GM12873 (cell line): ENCODE data around the gene UBE2E2.

Source experiments
- TF ChIP-seq, protein P1 (sequence below): IDR thresholded peaks from 2 replicates; pipeline ENCODE4 v1.5.1; 2012; ENCODE audit warnings: low read depth, mild to moderate bottlenecking, moderate library complexity, low read length, control low read depth; ENCODE audit not compliant: insufficient read depth; ENCODE audit errors: missing control alignments

UBE2E2 gene

DNA sequence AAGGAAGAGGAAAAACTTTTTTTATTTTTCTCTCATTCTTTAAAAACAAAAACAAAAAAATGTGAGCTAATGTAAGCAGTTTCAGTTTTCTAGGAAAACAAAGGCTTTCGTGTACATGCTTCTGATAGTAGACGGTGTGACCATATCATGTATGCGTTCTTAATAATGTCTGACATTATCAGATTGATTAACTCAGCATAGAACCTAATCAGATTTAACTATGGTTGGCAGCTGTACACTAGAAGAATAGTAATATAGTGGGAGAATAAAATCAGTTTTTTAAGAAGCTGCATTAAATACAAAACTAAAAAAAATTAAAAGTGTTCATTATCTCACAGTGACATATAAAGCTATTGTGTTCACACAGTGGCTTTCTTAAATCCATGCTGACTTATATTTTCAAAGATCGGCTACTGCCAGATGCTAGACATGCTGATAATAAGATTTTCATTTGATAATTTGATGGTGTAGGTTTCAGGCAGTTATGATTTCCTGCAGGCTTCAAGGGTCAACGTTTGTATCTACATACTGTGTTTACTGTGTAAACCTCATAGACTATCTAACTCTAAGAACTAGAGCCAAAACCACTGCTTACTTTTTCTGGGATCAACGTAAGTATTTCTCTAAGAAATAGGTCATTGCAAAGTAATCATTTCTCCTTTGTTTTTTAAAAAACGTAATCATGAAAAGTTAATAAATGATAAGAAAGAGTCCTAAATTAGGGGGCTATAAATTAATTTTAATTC, 74.0 kb downstream of the UBE2E2 start:
- TF ChIP-seq, protein P1, sequence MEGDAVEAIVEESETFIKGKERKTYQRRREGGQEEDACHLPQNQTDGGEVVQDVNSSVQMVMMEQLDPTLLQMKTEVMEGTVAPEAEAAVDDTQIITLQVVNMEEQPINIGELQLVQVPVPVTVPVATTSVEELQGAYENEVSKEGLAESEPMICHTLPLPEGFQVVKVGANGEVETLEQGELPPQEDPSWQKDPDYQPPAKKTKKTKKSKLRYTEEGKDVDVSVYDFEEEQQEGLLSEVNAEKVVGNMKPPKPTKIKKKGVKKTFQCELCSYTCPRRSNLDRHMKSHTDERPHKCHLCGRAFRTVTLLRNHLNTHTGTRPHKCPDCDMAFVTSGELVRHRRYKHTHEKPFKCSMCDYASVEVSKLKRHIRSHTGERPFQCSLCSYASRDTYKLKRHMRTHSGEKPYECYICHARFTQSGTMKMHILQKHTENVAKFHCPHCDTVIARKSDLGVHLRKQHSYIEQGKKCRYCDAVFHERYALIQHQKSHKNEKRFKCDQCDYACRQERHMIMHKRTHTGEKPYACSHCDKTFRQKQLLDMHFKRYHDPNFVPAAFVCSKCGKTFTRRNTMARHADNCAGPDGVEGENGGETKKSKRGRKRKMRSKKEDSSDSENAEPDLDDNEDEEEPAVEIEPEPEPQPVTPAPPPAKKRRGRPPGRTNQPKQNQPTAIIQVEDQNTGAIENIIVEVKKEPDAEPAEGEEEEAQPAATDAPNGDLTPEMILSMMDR: no peak

DNA sequence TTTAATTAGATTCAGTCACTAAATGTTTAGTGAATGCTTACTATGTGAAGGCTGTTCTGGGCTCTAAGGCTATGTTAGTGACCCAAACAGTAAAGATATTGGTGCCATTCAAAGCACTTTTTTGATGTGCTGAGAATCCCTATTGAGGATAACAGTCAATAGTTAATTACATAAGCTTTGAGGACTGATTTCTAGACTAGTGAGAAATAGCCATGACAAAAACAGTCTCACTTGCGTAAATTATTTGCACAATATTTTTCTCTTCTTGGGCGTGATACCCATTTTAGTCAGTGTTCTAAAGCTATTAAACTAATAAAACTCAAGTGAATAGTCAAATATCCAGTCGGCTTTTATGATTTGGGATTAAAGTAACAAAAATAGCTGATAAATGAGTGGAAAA, 74.6 kb downstream of the UBE2E2 start:
- TF ChIP-seq, protein P1: no peak

DNA sequence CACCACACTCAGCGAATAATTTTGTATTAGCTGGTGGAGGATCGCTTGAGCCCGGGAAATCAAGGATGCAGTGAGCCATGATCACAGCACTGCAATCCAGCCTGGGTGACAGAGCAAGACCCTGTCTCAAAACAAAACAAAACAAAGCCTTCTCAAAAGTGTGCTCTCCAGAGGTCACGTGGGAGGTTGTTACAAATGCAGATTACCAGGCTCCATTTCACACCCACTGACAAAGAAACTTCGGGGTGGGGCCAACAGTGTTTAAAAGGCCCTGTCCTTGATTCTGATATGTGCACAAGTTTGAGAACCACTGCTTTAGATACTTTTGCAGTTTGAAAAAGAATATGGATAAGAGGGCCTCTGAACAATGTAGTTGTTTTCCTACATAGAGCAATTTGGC, 80.5 kb downstream of the UBE2E2 start:
- TF ChIP-seq, protein P1: no peak

DNA sequence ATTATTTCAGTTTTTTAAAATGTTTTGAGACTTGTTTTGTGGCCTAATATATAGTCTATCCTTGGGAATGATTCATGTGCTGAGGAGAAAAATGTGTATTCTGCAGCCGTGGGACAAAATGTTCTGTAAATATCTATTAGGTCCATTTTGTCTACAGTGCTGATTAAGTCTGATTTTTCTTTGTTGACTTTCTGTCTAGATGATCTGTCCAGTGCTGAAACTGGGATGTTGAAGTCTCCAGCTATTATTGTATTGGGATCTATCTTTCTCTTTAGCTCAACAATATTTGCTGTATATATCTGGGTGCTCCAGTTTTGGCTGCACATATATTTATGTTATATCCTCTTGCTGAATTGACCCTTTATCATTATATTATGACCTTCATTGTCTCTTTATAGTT, 85.2 kb downstream of the UBE2E2 start:
- TF ChIP-seq, protein P1: no peak

DNA sequence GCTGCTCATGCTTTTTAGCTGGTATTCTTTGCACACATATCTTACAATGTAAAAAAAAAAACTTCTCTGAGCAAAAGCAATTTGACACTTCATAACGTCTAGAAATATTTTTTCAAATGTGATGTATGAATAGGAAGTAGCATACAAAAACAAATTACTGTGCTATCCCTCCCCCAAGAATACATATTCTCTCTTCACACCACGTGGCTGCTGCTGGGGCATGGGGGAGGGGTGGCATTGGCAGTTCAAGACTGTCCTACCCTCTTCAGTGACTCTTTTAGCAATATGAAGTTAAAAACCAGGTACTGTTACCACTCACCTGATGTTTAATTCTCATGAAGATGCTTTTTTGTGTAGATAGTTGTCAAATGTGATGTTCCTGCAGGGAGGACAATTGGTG, 85.6 kb downstream of the UBE2E2 start:
- TF ChIP-seq, protein P1: no peak

DNA sequence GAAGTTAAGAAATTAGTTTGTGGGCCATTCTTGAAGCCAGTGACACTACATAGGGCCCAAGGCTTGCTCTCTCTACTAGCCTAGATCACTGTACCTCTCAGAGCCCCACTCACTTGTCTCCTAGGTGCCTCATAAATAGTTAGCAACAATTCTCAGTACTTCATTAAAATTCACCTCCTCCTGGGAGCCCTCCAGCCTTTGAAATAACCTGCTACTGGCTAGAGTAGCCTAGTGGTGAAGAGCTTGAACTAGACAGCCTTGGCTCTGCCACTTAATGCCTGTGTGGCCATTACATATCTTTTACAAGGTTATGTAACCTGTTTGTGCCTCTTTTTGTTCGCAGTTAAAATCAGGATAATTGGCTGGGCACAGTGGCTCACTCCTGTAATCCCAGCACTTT, 89.3 kb downstream of the UBE2E2 start:
- TF ChIP-seq, protein P1: no peak

DNA sequence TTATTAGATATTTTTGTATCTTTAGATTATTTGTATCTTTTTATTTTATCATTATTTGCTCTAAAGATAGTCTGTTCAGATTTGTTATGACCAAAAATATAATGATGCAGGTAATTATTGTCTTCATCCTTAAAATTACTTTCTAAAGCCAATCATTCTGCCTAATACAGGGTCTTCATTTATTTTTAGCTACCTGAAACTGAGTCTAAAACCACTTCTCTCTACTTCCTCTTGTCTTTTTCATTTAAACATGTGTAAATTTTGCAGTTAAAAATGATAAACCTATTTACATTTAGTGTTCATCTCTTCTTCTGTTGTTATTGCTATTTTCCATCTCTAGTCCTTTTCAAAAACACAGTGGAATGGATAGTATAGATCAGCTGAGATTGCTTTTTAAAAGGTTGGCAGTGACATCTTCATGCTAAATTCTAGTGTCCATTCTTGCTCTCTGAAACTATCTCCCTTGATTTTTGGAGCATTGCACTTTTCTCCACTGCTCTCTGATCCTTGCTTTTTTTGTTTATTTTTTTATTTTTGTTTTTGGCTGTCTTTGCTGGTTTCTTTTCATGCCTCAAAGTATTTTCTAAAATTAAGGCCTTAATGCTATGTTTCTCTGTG, 91.8 kb downstream of the UBE2E2 start:
- TF ChIP-seq, protein P1: no peak
